K562 (cell line): ENCODE data around the gene FLOT2. TPM values are rescaled to one million over a fixed set of nuclear protein-coding genes. Genes with fewer than 3 reads are reported as not detected.
A peak's percentile ranks its signal among the peaks of the same experiment; 100 is the strongest.

Experiments
- ATAC-seq: fragments of 200-7000 bp; cut with Tn5 transposase; 3 replicates; pipeline ENCODE4 v1.9.1; 2020; ENCODE audit warnings: moderate library complexity
- BruUV-seq: library from RNA; stranded (reverse); fragments of 400-500 nt; replicated peaks from 2 replicates; lab custom pipeline; 2021; lab: Mats Ljungman, UMichigan
- CTCF ChIA-PET: fragments of 300-600 bp; formaldehyde crosslinking; extraction: SDS; loops from one replicate; lab custom pipeline; 2021; ENCODE audit warnings: low intra/inter-chr PET ratio; lab: Yijun Ruan, JAX
- POLR2A ChIA-PET: fragments of 300-600, 350-650 bp; sonication (Branson Sonifier 250); formaldehyde crosslinking; extraction: SDS; loops from one replicate; lab custom pipeline; 2021; ENCODE audit warnings: antibody characterized with exemption, inconsistent platforms; lab: Yijun Ruan, JAX
- DNase-seq, 4 experiments: peaks; one replicate each; pipeline versions ENCODE4 v3.0.0 to v3.0.0-alpha.2; 2011 to 2018; ENCODE audit warnings: low spot score in 3 of 4, mixed read lengths in 3 of 4; ENCODE audit errors: extremely low read depth in 1 of 4
- FAIRE-seq: peaks from 2 replicates; lab custom pipeline; 2011; peaks lifted over from hg19 to GRCh38; lab: Jason Lieb, UNC
- H2AFZ ChIP-seq: 2 replicates; pipeline ENCODE4 v1.6.0; 2011; ENCODE audit warnings: low read depth, low read length, control low read depth, inconsistent platforms
- H3K27ac ChIP-seq: fragments of 200-600 bp; 3 replicates; pipeline ENCODE4 v1.8.0; 2011; ENCODE audit warnings: low read depth, mild to moderate bottlenecking, control low read depth, inconsistent platforms, low read length, moderate library complexity, mixed read lengths; ENCODE audit errors: extremely low read depth
- H3K27me3 ChIP-seq, 2 experiments: fragments of 300-600 bp in 1 of 2; 2 replicates in 1 of 2; 3 replicates in 1 of 2; pipeline versions ENCODE4 v1.6.0 to v1.8.0; 2011; ENCODE audit warnings: inconsistent platforms in 2 of 2, low read length in 2 of 2, mild to moderate bottlenecking in 1 of 2, mixed read lengths in 1 of 2, moderate library complexity in 1 of 2; ENCODE audit not compliant: control insufficient read depth in 2 of 2, insufficient read depth in 2 of 2
- H3K36me3 ChIP-seq: fragments of 300-600 bp; 3 replicates; pipeline ENCODE4 v1.8.0; 2011; ENCODE audit warnings: mild to moderate bottlenecking, low read length, inconsistent platforms; ENCODE audit not compliant: control insufficient read depth, insufficient read depth
- H3K4me1 ChIP-seq, 2 experiments: fragments of 200-600 bp in 1 of 2; replicated peaks in 1 of 2; 2 replicates in 1 of 2; 3 replicates in 1 of 2; pipeline versions ENCODE4 v1.5.1 to v1.8.0; 2011; ENCODE audit warnings: inconsistent platforms in 2 of 2, low read length in 2 of 2, mild to moderate bottlenecking in 1 of 2, mixed read lengths in 1 of 2, moderate library complexity in 1 of 2; ENCODE audit not compliant: control insufficient read depth in 2 of 2, insufficient read depth in 2 of 2
- H3K4me2 ChIP-seq: 2 replicates; pipeline ENCODE4 v1.6.1; 2011; ENCODE audit warnings: low read length, control low read depth, inconsistent platforms, mixed read lengths; ENCODE audit not compliant: insufficient read depth
- H3K4me3 ChIP-seq: fragments of 200-600 bp; sonication (generic), shearing (Covaris generic); 2 replicates; pipeline ENCODE4 v1.5.1; 2016; ENCODE audit warnings: control low read depth, inconsistent platforms
- H3K79me2 ChIP-seq: fragments of 200-600 bp; 3 replicates; pipeline ENCODE4 v1.8.0; 2011; ENCODE audit warnings: low read length, inconsistent platforms; ENCODE audit not compliant: control insufficient read depth, insufficient read depth
- H3K9ac ChIP-seq, 2 experiments: 2 replicates each; pipeline versions ENCODE4 v1.6.0 to v1.6.1; 2011; ENCODE audit warnings: low read depth in 2 of 2, low read length in 2 of 2, control low read depth in 1 of 2, inconsistent platforms in 1 of 2, mild to moderate bottlenecking in 1 of 2, mixed read lengths in 1 of 2; ENCODE audit not compliant: insufficient read depth in 1 of 2
- H3K9me1 ChIP-seq: one replicate; pipeline ENCODE4 v1.6.0; 2011; ENCODE audit warnings: inconsistent platforms, mild to moderate bottlenecking, low read length, moderate library complexity; ENCODE audit not compliant: control insufficient read depth, insufficient read depth
- H3K9me3 ChIP-seq: replicated peaks from 2 replicates; pipeline ENCODE4 v1.5.1; 2011; ENCODE audit warnings: low read depth, low read length, inconsistent platforms; ENCODE audit not compliant: control insufficient read depth, insufficient read depth
- H4K20me1 ChIP-seq: replicated peaks from 2 replicates; pipeline ENCODE4 v1.6.1; 2011; ENCODE audit warnings: low read length, inconsistent platforms, mixed read lengths; ENCODE audit not compliant: control insufficient read depth, insufficient read depth
- ARID3B ChIP-seq: fragments of 250-450 bp; sonication (Bioruptor Pico); IDR thresholded peaks from 2 replicates; pipeline ENCODE4 v1.4.0; 2020; ENCODE audit warnings: borderline replicate concordance
- CEBPZ ChIP-seq: fragments of 150-350 bp; IDR thresholded peaks from 2 replicates; pipeline ENCODE4 v1.6.1; 2014; ENCODE audit warnings: low read depth, mild to moderate bottlenecking, low read length, borderline replicate concordance
- DACH1 ChIP-seq: fragments of 450-650 bp; IDR thresholded peaks from 2 replicates; pipeline ENCODE4 v1.6.1; 2018; ENCODE audit not compliant: partially characterized antibody
- EGR1 ChIP-seq: fragments of 450-650 bp; conservative IDR thresholded peaks from 2 replicates; pipeline ENCODE4 v1.6.1; 2017; ENCODE audit warnings: mild to moderate bottlenecking
- IFI16 ChIP-seq: fragments of 250-450 bp; sonication (Bioruptor Pico); IDR thresholded peaks from 2 replicates; pipeline ENCODE4 v2.1.2; 2022; ENCODE audit warnings: mild to moderate bottlenecking, inconsistent platforms
- LCOR ChIP-seq: sonication (generic); formaldehyde crosslinking; IDR thresholded peaks from 2 replicates; pipeline ENCODE4 v1.8.0; 2022; ENCODE audit warnings: mild to moderate bottlenecking, missing genetic modification reagents
- MTA3 ChIP-seq: fragments of 450-650 bp; formaldehyde crosslinking; IDR thresholded peaks from 2 replicates; pipeline ENCODE4 v1.6.1; 2017; ENCODE audit warnings: mild to moderate bottlenecking, borderline replicate concordance
- ZBTB17 ChIP-seq: fragments of 450-650 bp; formaldehyde crosslinking; IDR thresholded peaks from 2 replicates; pipeline ENCODE4 v1.4.0; 2020; ENCODE audit warnings: mild to moderate bottlenecking
- ZBTB7A ChIP-seq: IDR thresholded peaks from 2 replicates; pipeline ENCODE4 v1.6.1; 2011; ENCODE audit warnings: low read depth, mild to moderate bottlenecking, low read length, moderate library complexity, borderline replicate concordance; ENCODE audit not compliant: control insufficient read depth
- ZKSCAN8 ChIP-seq: fragments of 200-800 bp; sonication (Bioruptor generic); IDR thresholded peaks from 2 replicates; pipeline ENCODE4 v1.6.1; 2016; ENCODE audit warnings: missing genetic modification characterization, missing compliant biosample characterization
- ZNF655 ChIP-seq: fragments of 250-450 bp; sonication (Bioruptor Pico); IDR thresholded peaks from 2 replicates; pipeline ENCODE4 v1.5.0; 2021
- ZNF717 ChIP-seq: fragments of 250-450 bp; sonication (Bioruptor Pico); IDR thresholded peaks from 2 replicates; pipeline ENCODE4 v1.5.0; 2021
- WGBS: fragments of 100-300 bp; shearing (Covaris generic); methylation state at CpG from one replicate; pipeline ENCODE4 v1.1.6; 2016; ENCODE audit warnings: low coverage, mixed read lengths; ENCODE audit not compliant: insufficient coverage; ENCODE audit errors: missing lambda C conversion rate; 5-methylcytosine and 5-hydroxymethylcytosine counted together
- in situ Hi-C: fragments of 300-500 bp; cut with MboI; formaldehyde crosslinking; loops from 4 replicates; pipeline ENCODE4 v1.15.0; 2018; ENCODE audit warnings: inconsistent platforms, mixed read lengths
- intact Hi-C: fragments of 100-400 bp; cut with micrococcal nuclease; formaldehyde crosslinking; loops from 2 replicates; pipeline ENCODE4 v1.14.2; 2022
- polyA plus RNA-seq, 8 experiments: library from polyadenylated mRNA; depleted of rRNA in 4 of 8; stranded (reverse) in 5 of 8; unstranded in 3 of 8; fragments of >200 nt; fragmentation: Nextera tagmentation in 2 of 8; fragmentation: Illumina TruSeq in 1 of 8; extraction: Ambion mirVana in 2 of 8; extraction: Trizol in 1 of 8; gene quantifications; 2 replicates each; pipeline versions ENCODE4 v1.2.1 to v1.2.3, GENCODE V29; 2011 to 2014; ENCODE audit warnings: inconsistent platforms in 1 of 8, missing spikeins in 1 of 8
- total RNA-seq, 7 experiments: library from RNA; depleted of rRNA in 6 of 7; stranded (reverse); fragments of >200 nt in 6 of 7; fragmentation: Illumina TruSeq in 2 of 7; extraction: Trizol in 2 of 7; gene quantifications; 2 replicates each; pipeline versions ENCODE4 v1.2.1 to v1.2.3, GENCODE V29; 2011 to 2021; ENCODE audit warnings: low replicate concordance in 1 of 7

Gene FLOT2
- total and polyA plus RNA-seq, 9 of the 15 experiments (the other 6 are each of a cell fraction or from before 2014, with no cell fraction given) = 17.5 to 138 (median 41.7) TPM

- TF ChIP-seq ZBTB7A = 0 out of 2 replicates have a peak, but pooled peaks have one; percentile 15
- no peak for TF ChIP-seq ARID3B (CRISPR knock-in tag)
- no peak for TF ChIP-seq EGR1
- no peak for TF ChIP-seq ZNF655
- TF ChIP-seq LCOR = no peak
Observed at GRCh38 chr17:28900986-28901726, 3.6 kb upstream of the FLOT2 start (continued).

- peaks cover 74% of the 10 kb centered on the region for H3K79me2 ChIP-seq
- no TSS peak for BruUV-seq
- no peak overlapping the region for H2AFZ ChIP-seq
- H4K20me1 ChIP-seq = no peaks in the 10 kb centered on the region
- ATAC-seq = no peak
- H3K9me1 ChIP-seq = no peaks in the 10 kb centered on the region
- 90% methylated on average over 5 of the region's 5 CpGs for WGBS
- in situ Hi-C loops (loop anchor here (5.0 kb wide), 1 partner anchor 132 kb away; no protein-coding TSS in a partner anchor), intact Hi-C loops (loop anchor here (5.0 kb wide), 1 partner anchor 252 kb away; the partner anchor contains the start of gene BLTP2)
- peaks cover 52 to 61% of the 10 kb centered on the region in 2 experiments for H3K4me1 ChIP-seq
- no peak for FAIRE-seq
- H3K27ac ChIP-seq = peak overlapping the region; percentile 27; the same call in 2 of the 3 replicates
- DNase-seq = peak in 1 of 4 experiments; percentile 42
- H3K36me3 ChIP-seq = peaks cover 38% of the 10 kb centered on the region
- H3K4me2 ChIP-seq = no peak overlapping the region
- no peak overlapping the region for H3K4me3 ChIP-seq
- no peaks in the 10 kb centered on the region for H3K27me3 ChIP-seq
- ChIA-PET CTCF (no interaction called here), POLR2A (interaction anchor here (0.6 to 2.8 kb wide), 12 partner anchors 9 to 229 kb away, joined by 3 to 14 read pairs (median 5); partner anchors contain the start of gene RPL23A)
- H3K9ac ChIP-seq = peak overlapping the region; percentile 1 to 2; a peak in 2 of 4 replicates
- H3K9me3 ChIP-seq = no peaks in the 10 kb centered on the region
- TF ChIP-seq DACH1 = peak; percentile 63
- no peak for TF ChIP-seq IFI16 (CRISPR knock-in tag)
- no peak for TF ChIP-seq EGR1
- TF ChIP-seq CEBPZ = no peak
- 0 out of 2 replicates have a peak, but pooled peaks have one; percentile 22 for TF ChIP-seq MTA3
- peak; percentile 31; the same call in 1 of the 2 replicates for TF ChIP-seq ZKSCAN8
- TF ChIP-seq ZBTB17 = no peak
- 0 out of 2 replicates have a peak, but pooled peaks have one; percentile 52 for TF ChIP-seq ZNF717 (CRISPR knock-in tag)
Observed at GRCh38 chr17:28899212-28899815, 1.8 kb upstream of the FLOT2 start.
